Measurements from ENCODE around the gene CCL20. TPM values are rescaled to one million over a fixed set of nuclear protein-coding genes. Genes with fewer than 3 reads are reported as not detected.

CCL20 gene
- total and polyA plus RNA-seq, 2 of the 8 experiments (the other 6 are each of a cell fraction or from before 2014, with no cell fraction given): not detected

GRCh38 chr2:227802882-227803281 is 10.8 kb upstream of the CCL20 start:
- Histone ChIP-seq H3K56ac (replicated peaks; ENCODE audit: insufficient read length, low read depth, low read length) (no peak overlapping the region), H3K27ac (ENCODE audit: low read depth, low read length) (no peak overlapping the region), H2BK15ac (ENCODE audit: low read length) (no peak overlapping the region), H4K8ac (ENCODE audit: extremely low read depth, insufficient read depth, low read length) (no peak overlapping the region), H3K4me1 (replicated peaks in 1 of 4; ENCODE audit: control insufficient read depth in 3 of 4, insufficient read depth in 4 of 4, low read length in 3 of 4) (peaks cover 0 to 2% (median 0%) of the 10 kb centered on the region in 4 experiments; a peak in 1 of 7 replicates), H4K20me1 (replicated peaks in 1 of 2; ENCODE audit: control insufficient read depth in 1 of 2, insufficient read depth in 2 of 2, low read length in 2 of 2) (no peaks in the 10 kb centered on the region), H3K79me1 (ENCODE audit: low read depth, low read length) (no peaks in the 10 kb centered on the region), H3K23me2 (ENCODE audit: low read depth, low read length) (0 out of 2 replicates have a peak, but pooled peaks cover 1% of the 10 kb centered on the region), H4K91ac (replicated peaks; ENCODE audit: insufficient read length, low read length) (no peak overlapping the region), H2BK5ac (ENCODE audit: low read depth, low read length) (no peak overlapping the region), H3K4me2 (ENCODE audit: insufficient read depth in 1 of 2, low read depth in 2 of 2, low read length in 2 of 2) (no peak overlapping the region), H2BK120ac (replicated peaks; ENCODE audit: low read depth, low read length) (no peak overlapping the region), H3K27me3 (replicated peaks in 1 of 4; ENCODE audit: control insufficient read depth in 3 of 4, extremely low read depth in 1 of 4, insufficient read depth in 3 of 4, low read length in 3 of 4) (no peaks in the 10 kb centered on the region), H3K18ac (ENCODE audit: extremely low read depth, low read length) (no peak overlapping the region), H3K9me3 (ENCODE audit: insufficient read depth in 2 of 2, low read depth in 1 of 2, low read length in 1 of 2) (no peaks in the 10 kb centered on the region), H3K4me3 (ENCODE audit: extremely low read depth in 1 of 4, insufficient read depth in 2 of 4, low read depth in 3 of 4, low read length in 4 of 4) (no peak overlapping the region), H2AK5ac (ENCODE audit: low read depth, low read length) (no peak overlapping the region), H4K5ac (ENCODE audit: insufficient read length, low read depth, low read length) (no peak overlapping the region), H3K23ac (ENCODE audit: insufficient read length) (no peak overlapping the region), H2AFZ (ENCODE audit: low read length) (no peak overlapping the region), H2BK20ac (ENCODE audit: low read length) (no peak overlapping the region), H3K9ac (replicated peaks in 1 of 4; ENCODE audit: extremely low read depth in 1 of 4, low read depth in 3 of 4, low read length in 3 of 4) (no peak overlapping the region), H3K14ac (ENCODE audit: insufficient read length) (no peak overlapping the region), H3K36me3 (ENCODE audit: control insufficient read depth in 2 of 4, insufficient read depth in 4 of 4, low read length in 3 of 4) (no peaks in the 10 kb centered on the region), H3K4ac (replicated peaks; ENCODE audit: insufficient read length, low read depth, low read length) (no peak overlapping the region), H3K79me2 (ENCODE audit: control insufficient read depth in 1 of 2, insufficient read depth in 2 of 2, low read length in 2 of 2) (no peaks in the 10 kb centered on the region), H2BK12ac (ENCODE audit: low read depth, low read length) (no peak overlapping the region)
- TF ChIP-seq SP2 (IDR thresholded peaks at IDR 0.05; ENCODE audit: low read length) (no peak), YY1 (IDR thresholded peaks at IDR 0.05; ENCODE audit: low read depth, low read length) (no peak), E2F6 (IDR thresholded peaks at IDR 0.05) (no peak)
- ChIA-PET POLR2A (ENCODE audit: partially characterized antibody) (no interaction called here), CTCF (ENCODE audit: partially characterized antibody) (interaction anchor here (1.2 to 2.0 kb wide), 3 partner anchors 8 to 29 kb away, joined by 3 to 4 read pairs (median 4); partner anchors contain the start of gene CCL20)
- FAIRE-seq: no peak
- DNase-seq (ENCODE audit: low read depth in 1 of 2, low spot score in 2 of 2): no peak
- 77% methylated on average over 2 of the region's 2 CpGs; no CpG with 5 or more reads in 1 of the 2 experiments for WGBS, 2 experiments (ENCODE audit: extremely low coverage in 1 of 2, insufficient coverage in 1 of 2, insufficient read length in 1 of 2, insufficient replicate concordance in 2 of 2, low coverage in 1 of 2, low lambda C conversion rate in 2 of 2, missing lambda C conversion rate in 1 of 2)

Measured in H1 (cell line).